HG02642 (cell line): ENCODE measurements around the gene LRFN5.
"Not testable (repeated sequence)": the region's sequence is repeated elsewhere in the genome, so short reads cannot be mapped to it uniquely, and the experiment has no call there.

Experiments
- ATAC-seq: cut with Tn5 transposase; IDR thresholded peaks from one replicate; pipeline ENCODE4 v1.9.1; 2021; ENCODE audit warnings: mild to moderate bottlenecking; ENCODE audit not compliant: unreplicated experiment, poor library complexity

The LRFN5 gene

DNA sequence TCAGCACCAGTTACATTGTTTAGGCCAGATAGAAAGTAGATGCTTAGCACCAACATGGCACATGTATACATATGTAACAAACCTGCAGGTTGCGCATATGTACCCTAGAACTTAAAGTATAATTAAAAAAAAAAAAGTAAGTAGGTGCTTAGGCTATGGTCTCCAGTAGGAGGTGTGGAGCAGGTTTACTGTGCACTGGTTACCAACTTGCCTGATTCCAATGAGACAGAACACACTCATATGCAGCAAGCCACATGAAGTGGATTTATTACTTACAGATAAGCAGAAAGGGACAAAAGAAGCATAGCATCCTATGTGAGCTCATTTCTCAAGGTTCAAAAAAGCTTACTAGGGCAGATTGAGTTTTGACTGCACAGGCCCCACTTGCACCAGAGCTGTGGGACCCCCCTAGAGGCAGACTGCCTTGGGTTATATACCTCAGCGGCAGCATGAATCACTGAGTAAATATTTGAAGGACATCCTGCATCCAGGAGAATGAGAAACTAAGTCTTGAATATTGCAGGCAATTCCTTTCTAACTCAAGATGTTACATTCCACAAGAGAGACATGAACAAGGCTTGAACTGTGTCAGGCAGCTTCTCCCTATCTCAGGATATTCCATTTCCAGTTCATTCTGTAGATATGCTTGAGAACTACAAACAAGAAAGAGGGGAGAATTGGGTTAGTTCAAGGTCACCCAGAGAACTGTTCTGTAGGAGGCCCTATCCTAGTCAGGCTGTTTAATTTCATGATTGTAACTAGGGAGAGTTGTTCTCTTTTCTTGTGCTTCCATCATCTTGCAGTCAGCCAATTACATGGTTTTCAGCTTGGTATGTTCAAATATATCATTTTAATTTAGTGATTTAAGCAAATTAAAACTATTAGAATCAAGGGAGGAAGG lies 30.1 kb downstream of the LRFN5 start:
- no peak for ATAC-seq

DNA sequence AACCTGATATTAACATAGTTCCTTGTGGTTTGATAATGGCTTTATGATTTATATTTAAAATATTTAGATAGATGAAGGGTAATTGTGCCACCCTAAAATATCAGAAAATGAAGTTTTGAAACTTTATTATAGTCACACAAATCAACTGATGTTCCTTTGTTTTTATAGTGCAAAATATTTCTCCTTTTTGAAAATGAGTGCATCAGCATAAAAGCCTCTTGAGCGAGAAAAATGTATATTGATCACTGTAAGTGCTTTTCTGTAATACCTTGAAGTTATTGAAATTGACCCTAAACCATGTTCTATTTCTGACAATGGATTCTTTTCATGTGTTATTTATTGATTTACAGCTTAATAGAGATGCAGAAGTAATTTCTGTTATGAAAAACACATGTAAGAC lies 35.0 kb downstream of the LRFN5 start:
- ATAC-seq: no peak

DNA sequence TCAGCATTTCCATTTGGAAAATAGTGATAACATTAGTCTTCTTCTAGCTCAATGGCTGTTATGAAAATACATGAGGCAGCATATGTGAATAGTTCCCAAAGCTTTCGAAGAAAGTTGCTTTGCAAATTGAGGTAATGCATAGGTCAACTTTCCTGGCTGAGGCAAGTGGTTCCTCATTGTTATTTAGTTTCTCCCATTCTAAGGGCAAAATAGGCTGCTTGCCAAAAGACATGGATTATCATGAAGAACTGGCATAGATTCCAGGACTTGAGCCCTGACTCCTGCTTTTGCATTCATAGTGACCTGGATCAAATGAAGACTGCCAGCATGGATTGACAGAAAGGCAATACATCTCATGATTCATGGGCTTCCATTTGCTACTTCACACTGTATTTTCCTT lies 35.7 kb downstream of the LRFN5 start:
- no peak for ATAC-seq

DNA sequence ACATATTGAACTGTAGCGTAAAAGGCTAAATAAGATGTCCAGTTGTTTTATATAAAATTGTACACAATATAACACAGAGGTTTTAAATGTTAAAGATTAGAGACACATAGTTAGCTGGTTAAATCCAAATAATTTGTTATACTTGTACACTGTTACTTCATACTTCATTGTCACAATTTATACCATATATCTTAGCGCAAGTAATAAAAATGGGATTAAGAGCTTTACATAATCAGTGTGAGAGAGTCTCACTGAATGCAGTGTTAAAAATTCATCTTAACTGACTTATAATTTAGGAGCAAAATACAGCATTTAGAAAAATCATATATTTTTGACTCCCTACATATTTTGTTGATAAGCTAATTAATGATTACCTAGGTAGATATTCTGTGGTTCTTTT lies 36.1 kb downstream of the LRFN5 start:
- ATAC-seq: no peak

DNA sequence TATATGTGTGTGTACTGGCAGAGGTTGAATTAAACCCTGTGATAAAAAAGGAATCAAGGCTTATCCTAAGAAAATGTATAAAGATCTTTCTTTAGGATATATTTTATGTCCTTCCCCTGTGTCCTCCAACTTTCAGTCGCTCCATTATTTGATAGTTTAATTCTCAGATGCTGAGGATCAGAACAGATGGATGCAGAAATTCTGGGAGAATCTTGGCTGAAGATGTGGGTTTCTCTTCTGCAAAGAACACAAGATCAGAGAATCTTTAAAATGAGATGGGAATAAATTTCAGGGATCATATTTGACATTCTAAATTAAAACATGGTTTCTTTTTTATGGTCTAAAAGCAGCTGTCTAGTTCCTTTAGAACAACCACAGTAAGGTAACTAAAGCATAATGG lies 37.9 kb downstream of the LRFN5 start:
- no peak for ATAC-seq

DNA sequence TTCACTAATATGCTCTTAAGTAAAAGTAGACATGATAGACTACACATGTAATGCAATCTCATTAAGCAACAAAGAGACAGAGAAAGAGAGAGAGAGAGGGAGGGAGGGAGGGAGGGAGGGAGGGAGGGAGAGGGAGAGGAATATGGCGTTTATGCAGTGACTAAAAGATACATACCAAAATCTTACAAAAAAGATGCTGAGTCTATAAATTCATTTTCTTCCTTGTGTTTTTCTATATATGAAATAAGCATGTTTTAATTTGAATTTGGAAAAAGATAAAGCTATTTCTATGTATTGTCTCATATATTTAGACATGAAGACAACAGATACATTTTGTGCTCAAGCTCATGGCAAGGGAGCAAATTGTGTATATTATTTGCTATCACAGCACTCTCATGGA lies 44.1 kb downstream of the LRFN5 start:
- ATAC-seq: no peak

DNA sequence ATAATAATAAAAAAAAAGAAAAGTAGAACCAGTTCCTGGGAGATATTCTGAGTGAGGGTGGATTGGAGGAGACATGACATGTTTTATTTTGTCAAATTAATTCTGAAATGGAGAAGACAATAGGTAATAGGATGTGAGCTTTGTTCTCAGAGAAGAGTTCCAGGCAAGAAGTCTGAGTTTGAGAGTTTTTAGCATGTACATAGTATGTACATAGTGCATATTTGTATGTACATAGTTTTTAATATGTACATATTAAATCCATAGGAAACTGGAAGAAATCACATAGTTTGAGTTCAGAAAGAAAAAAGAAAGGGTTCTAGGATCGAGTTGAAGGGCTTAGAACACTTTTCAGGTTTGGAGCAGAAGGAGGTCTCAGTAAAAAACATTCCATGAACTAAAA lies 47.5 kb downstream of the LRFN5 start:
- ATAC-seq: no peak

DNA sequence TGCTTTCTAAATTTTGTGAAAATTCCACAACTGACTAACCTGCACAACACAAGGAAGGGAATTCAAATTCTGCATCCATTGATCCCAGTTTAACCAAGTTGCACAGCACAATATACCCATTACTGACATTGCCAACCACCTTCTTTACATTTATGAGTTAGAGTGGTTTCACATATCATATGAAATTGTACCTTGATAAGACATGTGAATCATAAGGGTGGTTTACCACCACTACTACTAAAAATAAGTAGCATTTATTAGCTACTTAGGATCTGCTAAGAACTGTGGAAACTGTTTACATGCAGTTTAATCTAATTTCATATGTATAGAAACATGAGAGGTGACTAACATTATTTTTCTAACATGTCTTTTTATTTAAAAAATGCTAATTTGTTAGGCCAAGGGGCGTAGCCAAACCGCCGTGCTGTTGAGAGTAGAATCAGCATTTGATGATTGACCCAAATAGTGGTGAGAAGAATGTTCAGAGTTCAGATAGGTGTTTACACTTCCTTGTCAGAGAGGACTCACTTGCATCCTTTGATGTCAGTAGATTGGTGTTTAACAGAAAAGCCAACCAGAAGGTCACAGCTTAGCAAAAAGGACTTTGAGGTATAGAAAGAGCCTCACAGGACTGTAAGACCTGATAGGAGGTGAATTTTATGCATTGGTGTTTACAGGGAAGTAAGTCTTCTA lies 56.2 kb downstream of the LRFN5 start:
- ATAC-seq: no peak

DNA sequence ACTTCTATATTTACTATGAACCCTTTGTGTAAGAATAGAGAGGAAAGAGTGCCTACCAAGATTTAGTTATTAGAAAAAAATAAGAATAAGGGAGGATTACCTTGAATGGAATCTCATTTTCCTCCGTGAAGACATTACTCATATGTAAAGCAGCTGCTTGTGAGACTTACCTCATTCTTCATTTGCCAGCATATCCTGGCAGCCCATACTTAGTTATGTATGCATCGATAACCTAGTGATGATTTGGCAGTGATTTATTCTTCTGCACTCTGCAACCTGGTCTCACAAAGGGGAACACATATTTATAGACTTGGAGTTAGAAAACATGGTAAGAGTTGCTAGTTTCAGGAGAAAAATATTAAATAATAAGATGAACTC lies 56.8 kb downstream of the LRFN5 start:
- no peak for ATAC-seq

DNA sequence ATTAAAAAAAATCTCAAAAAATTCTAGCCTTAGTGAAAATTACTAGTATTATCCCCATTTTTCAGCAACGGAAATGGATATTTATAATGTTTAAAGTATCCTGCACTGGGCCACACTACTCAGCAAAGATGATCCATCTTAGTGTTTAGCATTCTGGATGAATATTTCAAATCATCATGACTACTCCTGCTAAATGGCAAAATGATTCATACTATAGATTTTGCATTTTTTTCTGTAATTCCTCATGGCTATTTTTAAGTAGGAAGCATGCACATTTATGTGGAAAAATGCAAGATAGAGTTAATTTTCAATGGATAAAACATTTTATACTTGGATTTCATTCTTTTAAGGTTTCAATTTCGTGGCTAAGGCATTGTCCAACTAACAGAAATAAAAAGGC lies 59.6 kb downstream of the LRFN5 start:
- no peak for ATAC-seq

DNA sequence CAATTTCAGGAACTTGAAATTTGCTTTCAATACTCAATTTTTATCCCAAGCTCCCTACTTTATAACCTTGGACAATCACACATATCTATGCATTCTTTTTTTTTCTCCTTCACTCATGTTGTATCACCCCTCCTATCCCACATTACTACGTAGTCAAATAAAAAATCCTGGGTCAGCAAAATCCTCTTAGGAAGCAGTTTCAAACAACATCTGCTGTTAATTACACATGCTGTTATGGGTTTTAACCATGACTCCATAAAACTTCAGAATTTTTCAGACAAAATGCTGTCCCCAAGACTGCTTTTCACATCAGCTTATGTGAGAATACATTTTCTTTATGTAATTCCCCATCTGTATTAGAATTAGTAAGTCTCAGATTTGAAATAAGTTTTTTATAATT lies 61.7 kb downstream of the LRFN5 start:
- ATAC-seq: no peak

DNA sequence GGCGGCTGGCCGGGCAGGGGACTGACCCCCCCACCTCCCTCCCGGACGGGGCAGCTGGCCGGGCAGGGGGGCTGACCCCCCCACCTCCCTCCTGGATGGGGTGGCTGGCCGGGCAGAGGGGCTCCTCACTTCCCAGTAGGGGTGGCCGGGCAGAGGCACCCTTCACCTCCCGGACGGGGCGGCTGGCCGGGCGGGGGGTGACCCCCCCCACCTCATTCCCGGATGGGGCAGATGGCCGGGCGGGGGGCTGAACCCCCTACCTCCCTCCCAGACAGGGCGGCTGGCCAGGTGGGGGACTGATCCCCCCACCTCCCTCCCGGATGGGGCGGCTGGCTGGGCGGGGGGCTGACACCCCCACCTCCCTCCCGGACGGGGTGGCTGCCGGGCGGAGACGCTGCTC lies 66.9 kb downstream of the LRFN5 start:
- ATAC-seq: not testable (repeated sequence)

DNA sequence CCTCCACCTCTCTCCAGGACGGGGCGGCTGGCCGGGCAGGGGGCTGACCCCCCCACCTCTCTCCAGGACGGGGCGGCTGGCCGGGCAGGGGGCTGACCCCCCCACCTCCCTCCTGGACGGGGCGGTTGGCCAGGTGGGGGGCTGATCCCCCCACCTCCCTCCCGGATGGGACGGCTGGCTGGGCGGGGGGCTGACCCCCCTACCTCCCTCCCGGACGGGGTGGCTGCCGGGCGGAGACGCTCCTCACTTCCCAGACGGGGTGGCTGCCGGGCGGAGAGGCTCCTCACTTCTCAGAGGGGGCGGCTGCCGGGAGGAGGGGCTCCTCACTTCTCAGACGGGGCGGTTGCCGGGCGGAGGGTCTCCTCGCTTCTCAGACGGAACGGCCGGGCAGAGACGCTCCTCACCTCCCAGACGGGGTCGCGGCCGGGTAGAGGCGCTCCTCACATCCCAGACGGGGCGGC lies 67.9 kb downstream of the LRFN5 start:
- not testable (repeated sequence) for ATAC-seq

DNA sequence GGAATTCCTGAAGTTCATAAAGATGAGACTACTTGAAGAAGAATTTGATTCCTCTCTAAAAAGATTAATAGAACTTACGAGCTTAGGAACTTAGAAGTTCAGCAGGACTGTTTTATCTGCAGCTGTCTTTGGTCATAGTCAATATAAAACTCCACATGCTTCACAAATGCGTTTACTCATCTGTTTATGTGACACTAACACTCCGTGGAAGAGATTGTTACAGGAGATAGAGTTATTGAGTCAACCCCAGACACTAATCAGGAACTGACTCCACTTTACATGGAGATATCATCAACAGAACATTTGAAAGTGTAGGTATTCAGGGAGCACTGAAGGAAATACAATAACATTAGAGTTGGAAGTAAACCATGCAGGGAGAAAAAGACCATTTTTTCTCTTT lies 92.8 kb downstream of the LRFN5 start:
- ATAC-seq: no peak

DNA sequence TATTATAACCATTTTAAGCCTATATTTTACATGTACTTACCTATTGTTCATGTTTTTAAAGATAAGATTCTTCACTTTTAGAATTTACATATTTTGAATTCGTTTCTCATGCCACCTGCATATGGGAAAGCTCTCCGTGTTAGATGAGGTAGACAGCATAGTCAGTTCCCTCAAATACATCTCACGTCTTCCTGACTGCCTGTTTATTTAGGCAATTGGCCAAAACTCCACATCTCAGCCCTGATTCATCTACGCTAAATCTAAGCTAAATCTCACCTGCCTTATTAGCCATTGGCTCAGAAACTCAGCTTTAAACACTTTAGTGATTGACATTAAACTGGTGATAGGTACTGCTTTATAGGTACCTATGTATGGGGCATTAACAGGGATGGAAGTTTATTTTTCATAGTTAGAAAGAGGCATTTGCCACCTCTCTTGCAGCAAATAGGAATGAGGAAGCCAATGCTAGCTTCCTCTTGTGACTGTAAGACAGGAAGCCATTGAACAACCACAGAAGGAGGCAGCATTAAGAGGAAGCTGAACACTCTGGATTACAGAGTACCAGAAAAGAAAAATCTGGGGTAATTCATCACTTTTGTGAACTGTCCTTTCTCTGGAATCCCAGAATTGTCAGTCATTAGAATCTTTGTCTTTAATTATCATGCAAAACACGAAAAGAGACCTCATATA lies 111.9 kb downstream of the LRFN5 start:
- no peak for ATAC-seq

DNA sequence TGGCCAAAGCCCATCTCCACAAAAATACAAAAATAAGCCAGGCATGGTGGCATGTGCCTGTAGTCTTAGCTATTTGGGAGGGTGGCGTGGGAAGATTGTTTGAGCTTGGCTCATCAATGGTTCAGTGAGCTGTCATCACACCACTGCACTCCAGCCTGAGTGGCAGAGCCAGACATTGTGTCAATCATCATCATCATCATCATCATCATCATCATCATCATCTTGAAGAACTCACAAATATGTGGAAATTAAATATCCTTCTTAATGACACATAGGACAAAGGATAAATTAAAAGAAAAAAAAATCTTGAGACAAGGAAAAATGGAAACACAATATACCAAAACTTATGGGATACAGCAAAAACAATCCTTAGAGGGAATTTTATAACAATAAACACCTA lies 132.5 kb downstream of the LRFN5 start:
- no peak for ATAC-seq

DNA sequence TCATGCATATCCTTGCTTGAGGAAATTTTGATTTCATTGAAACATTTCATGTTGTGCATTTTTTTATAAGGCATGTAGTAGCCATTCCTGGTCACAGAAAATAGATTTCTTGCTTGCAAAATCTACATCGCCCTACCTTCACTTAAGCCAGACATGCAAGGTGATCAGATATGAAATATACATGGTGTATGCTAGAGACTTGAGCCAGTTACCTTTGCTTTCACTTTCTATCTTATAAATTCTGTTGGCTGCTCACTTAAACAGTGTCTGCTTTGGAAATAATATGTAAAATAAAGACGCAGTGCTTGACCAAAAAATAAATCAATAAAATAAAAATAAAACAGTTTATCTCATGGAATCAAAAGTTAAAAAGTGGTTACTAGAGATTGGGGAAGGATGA lies 136.5 kb downstream of the LRFN5 start:
- ATAC-seq: no peak

DNA sequence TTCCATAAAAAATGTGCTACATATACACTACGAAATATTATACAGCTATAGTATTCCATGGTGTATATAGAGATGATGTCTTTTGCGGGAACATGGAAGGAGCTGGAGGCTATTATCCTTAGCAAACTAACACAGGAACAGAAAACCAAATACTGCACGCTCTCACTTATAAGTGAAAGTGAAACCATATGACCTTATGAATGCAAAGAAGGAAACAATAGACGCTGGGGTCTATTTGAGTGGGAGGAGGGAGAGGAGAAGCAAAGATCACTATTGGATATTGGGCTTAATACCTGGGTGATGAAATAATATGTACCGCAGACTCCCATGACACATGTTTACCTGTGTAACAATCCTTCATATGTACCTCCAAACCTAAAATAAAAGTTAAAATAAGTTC lies 142.8 kb downstream of the LRFN5 start:
- peak; percentile 84 for ATAC-seq

DNA sequence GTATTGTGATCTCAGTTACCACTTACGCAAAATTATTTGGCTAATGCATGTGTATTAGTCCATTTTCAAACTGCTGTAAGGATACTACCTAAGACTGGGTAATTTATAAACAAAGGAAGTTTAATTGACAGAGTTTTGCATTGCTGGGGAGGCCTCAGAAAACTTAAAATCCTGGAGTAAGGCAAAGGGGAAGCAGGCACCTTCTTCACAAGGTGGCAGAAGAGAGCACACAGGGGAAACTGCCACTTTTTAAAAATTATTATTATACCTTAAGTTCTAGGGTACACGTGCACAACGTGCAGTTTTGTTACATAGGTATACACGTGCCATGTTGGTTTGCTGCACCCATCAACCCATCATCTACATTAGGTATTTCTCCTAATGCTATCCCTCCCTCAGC lies 143.9 kb downstream of the LRFN5 start:
- not testable (repeated sequence) for ATAC-seq

DNA sequence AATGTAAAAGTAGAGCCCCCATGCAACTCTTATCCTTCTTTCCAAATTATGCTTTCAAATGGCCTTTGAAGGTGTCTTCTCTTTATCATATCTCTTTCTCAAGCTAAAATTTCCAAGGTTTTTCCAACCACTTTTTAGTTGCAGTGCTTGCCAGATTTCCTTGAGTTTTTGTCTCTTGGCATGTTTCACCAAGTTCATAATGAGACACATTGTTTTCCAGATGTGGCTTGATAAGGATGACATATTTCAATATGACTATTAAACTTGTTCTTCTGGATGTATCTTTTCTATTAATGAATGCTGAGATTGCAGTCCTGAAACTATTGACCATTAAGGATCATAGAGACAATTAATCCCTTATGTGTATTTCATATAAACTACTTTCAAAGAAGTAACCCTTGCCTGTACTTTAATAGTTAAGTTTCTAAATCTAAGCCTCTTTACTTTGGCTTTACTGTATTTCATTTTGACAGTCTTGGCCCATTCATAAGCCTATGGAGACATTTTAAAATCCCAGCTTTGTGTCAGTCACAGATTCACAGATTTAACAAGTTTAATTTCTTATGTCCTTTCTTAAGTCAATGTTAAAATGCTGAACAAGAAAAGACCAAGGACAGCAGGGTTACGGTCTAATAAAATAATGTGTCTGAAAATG lies 151.5 kb downstream of the LRFN5 start:
- no peak for ATAC-seq

DNA sequence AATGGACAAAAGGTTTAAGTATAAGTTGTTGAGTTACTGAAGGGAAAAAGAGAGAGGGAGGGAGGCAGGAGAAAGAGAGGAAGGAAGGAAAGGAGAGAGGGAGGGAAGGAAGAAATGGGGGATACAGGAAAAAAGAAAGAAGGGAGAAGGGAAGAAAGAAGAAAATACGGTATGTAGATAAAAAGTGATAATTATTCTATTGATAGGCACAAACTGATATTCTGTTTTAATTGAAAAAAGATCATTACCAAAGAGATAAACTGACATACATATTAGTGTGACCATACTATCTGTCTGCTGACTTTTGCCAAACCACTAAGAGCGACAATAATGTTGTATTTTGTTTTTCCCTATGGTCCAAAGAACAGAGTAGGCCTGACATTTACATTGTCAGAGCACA lies 154.5 kb downstream of the LRFN5 start:
- ATAC-seq: no peak
